A204.1 (cell line): ENCODE results near the gene PTCD3.

ENCODE experiments used
- FAIRE-seq: peaks from 2 replicates; lab custom pipeline; 2012; peaks lifted over from hg19 to GRCh38; lab: Jason Lieb, UNC

PTCD3 gene

GRCh38 chr2:86082756-86083155 is 23.3 kb upstream of the PTCD3 start:
- FAIRE-seq, result no peak

GRCh38 chr2:86087936-86088850 is 17.8 kb upstream of the PTCD3 start:
- no peak for FAIRE-seq

GRCh38 chr2:86094229-86094628 is 11.8 kb upstream of the PTCD3 start:
- FAIRE-seq, result no peak

GRCh38 chr2:86097114-86097896 is 8.7 kb upstream of the PTCD3 start:
- FAIRE-seq, result no peak

GRCh38 chr2:86097913-86098312 is 8.1 kb upstream of the PTCD3 start:
- FAIRE-seq, result no peak

GRCh38 chr2:86102157-86102556 is 3.9 kb upstream of the PTCD3 start:
- FAIRE-seq, result no peak

GRCh38 chr2:86105252-86105968 is 625 bp upstream of the PTCD3 start, which contains the start of gene POLR1A:
POLR1A (minus strand) TSS chr2:86105886; CDS start chr2:86105776, 110 bp downstream.
- peak; percentile 84 for FAIRE-seq

GRCh38 chr2:86107031-86107430 is 996 bp downstream of the PTCD3 start:
- FAIRE-seq, result no peak

- no peak for FAIRE-seq
Measured at GRCh38 chr2:86118130-86118529, 12.1 kb downstream of the PTCD3 start.

- FAIRE-seq, result no peak
Measured at GRCh38 chr2:86123328-86123925, 17.4 kb downstream of the PTCD3 start.

- no peak for FAIRE-seq
Measured at GRCh38 chr2:86124683-86125082, 18.6 kb downstream of the PTCD3 start.

GRCh38 chr2:86134709-86135108 is 28.7 kb downstream of the PTCD3 start:
- no peak for FAIRE-seq

GRCh38 chr2:86135653-86136052 is 29.6 kb downstream of the PTCD3 start:
- no peak for FAIRE-seq

GRCh38 chr2:86136141-86136540 is 30.1 kb downstream of the PTCD3 start:
- no peak for FAIRE-seq

- no peak for FAIRE-seq
Measured at GRCh38 chr2:86138736-86139625, 32.9 kb downstream of the PTCD3 start.

GRCh38 chr2:86139981-86140380 is 33.9 kb downstream of the PTCD3 start:
- no peak for FAIRE-seq

GRCh38 chr2:86140969-86141392 is 34.9 kb downstream of the PTCD3 start:
- FAIRE-seq, result no peak

GRCh38 chr2:86142436-86143257 is 36.6 kb downstream of the PTCD3 start:
- no peak for FAIRE-seq

GRCh38 chr2:86143307-86143706 is 37.3 kb downstream of the PTCD3 start:
- no peak for FAIRE-seq
